Measurements from ENCODE around the gene MED27. TPM values are rescaled to one million over a fixed set of nuclear protein-coding genes. Genes with fewer than 3 reads are reported as not detected.
A peak's percentile ranks its signal among the peaks of the same experiment; 100 is the strongest.

The MED27 gene
- total and polyA plus RNA-seq, 2 of the 4 experiments (the other 2 are of a cell fraction): 50.2 to 63.4 TPM

- 0 out of 2 replicates have a peak overlapping the region, but pooled peaks have one; percentile 7 for H3K14ac ChIP-seq (replicated peaks; ENCODE audit: low read depth, low read length)
- no TSS peak for BruUV-seq (replicated peaks)
- H3K9ac ChIP-seq (ENCODE audit: low read depth, low read length): no peak overlapping the region
- H3K36me3 ChIP-seq (ENCODE audit: control insufficient read depth, insufficient read depth, low read length): no peaks in the 10 kb centered on the region
- H3K27me3 ChIP-seq (ENCODE audit: control insufficient read depth, insufficient read depth, low read length): no peaks in the 10 kb centered on the region
- H4K8ac ChIP-seq (ENCODE audit: low read depth in 2 of 2, low read length in 2 of 2): no peak overlapping the region
- in situ Hi-C loops (cut with MboI; ENCODE audit: low sequenced_read_pairs) (no loop called here), intact Hi-C loops (cut with micrococcal nuclease) (loop anchor here (10.0 kb wide), 1 partner anchor 137 kb away; the partner anchor contains the start of gene NTNG2), dilution Hi-C loops (cut with HindIII; ENCODE audit: low sequenced_read_pairs, unreplicated experiment) (no loop called here)
- H3K4ac ChIP-seq (ENCODE audit: low read depth, low read length): peak overlapping the region; percentile 8; the same call in 1 of the 2 replicates
- peak overlapping the region; percentile 30 for H2AK9ac ChIP-seq (replicated peaks; ENCODE audit: low read depth, low read length, poor library complexity)
- H4K20me1 ChIP-seq (ENCODE audit: insufficient read depth, low read length): peaks cover 36% of the 10 kb centered on the region
- no peak overlapping the region for H4K5ac ChIP-seq (ENCODE audit: low read depth, low read length)
- peaks cover 21% of the 10 kb centered on the region for H3K4me1 ChIP-seq (ENCODE audit: control insufficient read depth, insufficient read depth, low read length)
- no peak overlapping the region for H3K27ac ChIP-seq (ENCODE audit: insufficient read depth, low read length)
- H4K91ac ChIP-seq (ENCODE audit: insufficient read depth, low read depth, low read length): no peak overlapping the region
- no peak overlapping the region for H3K4me3 ChIP-seq (ENCODE audit: insufficient read depth, low read depth, low read length)
- no peak overlapping the region for H3K4me2 ChIP-seq (ENCODE audit: low read depth, low read length)
- peak overlapping the region; percentile 45; the same call in 1 of the 2 replicates for H2AK5ac ChIP-seq (ENCODE audit: low read depth, low read length)
- H2BK20ac ChIP-seq (ENCODE audit: low read depth, low read length): peak overlapping the region; percentile 88
- WGBS, 2 experiments (ENCODE audit: extremely low coverage in 2 of 2, insufficient read length in 1 of 2): 96% methylated on average over 4 of the region's 7 CpGs; no CpG with 5 or more reads in 1 of the 2 experiments
- peak overlapping the region; percentile 40 for H2BK5ac ChIP-seq (ENCODE audit: low read depth, low read length, poor library complexity, severe bottlenecking)
- no peak overlapping the region for H3K23ac ChIP-seq (ENCODE audit: low read depth, low read length)
- H3K9me1 ChIP-seq (ENCODE audit: insufficient read depth, low read length): peaks cover 29% of the 10 kb centered on the region
- CTCF ChIA-PET: interaction anchor here (1.3 kb wide), 1 partner anchor 12 kb away, joined by 3 read pairs; no protein-coding TSS in a partner anchor
- POLR2A ChIA-PET (ENCODE audit: unreplicated experiment): no interaction called here
- ATAC-seq (ENCODE audit: low read depth): no peak
- H3K56ac ChIP-seq (ENCODE audit: extremely low read depth, insufficient read depth, low read length): no peak overlapping the region
- no peak overlapping the region for H3K18ac ChIP-seq (ENCODE audit: low read depth, low read length)
- peak overlapping the region; percentile 16 for H2AFZ ChIP-seq (replicated peaks; ENCODE audit: low read length, poor library complexity)
- peaks cover 42 to 85% of the 10 kb centered on the region in 2 experiments for H3K79me1 ChIP-seq (ENCODE audit: low read depth in 1 of 2, low read length in 2 of 2)
- H2BK120ac ChIP-seq (ENCODE audit: low read depth, low read length): peak overlapping the region; percentile 89
- DNase-seq: peak; percentile 39
- H3K9me3 ChIP-seq (ENCODE audit: control insufficient read depth, insufficient read depth, low read length): no peaks in the 10 kb centered on the region
- peak overlapping the region; percentile 29; the same call in 1 of the 3 replicates for H2BK15ac ChIP-seq (ENCODE audit: low read depth, low read length)
- TF ChIP-seq MAZ (IDR thresholded peaks at IDR 0.05; ENCODE audit: borderline replicate concordance, low read depth, low read length) (no peak), NFE2L2 (IDR thresholded peaks at IDR 0.05; ENCODE audit: low read depth, low read length) (no peak), CEBPB (IDR thresholded peaks at IDR 0.05; ENCODE audit: low read depth, low read length) (0 out of 2 replicates have a peak, but pooled peaks have one; percentile 17)
These were observed 51.7 kb downstream of the MED27 start for GRCh38 chr9:132027752-132028663.
